Testis (tissue), 2 donors: ENCODE measurements around the gene ANKLE1.

ENCODE experiments used
- POLR2A ChIP-seq: fragments of 450-650 bp; IDR thresholded peaks from one replicate; pipeline ENCODE4 v1.6.1; 2017; ENCODE audit warnings: antibody characterized with exemption, mild to moderate bottlenecking, moderate library complexity
- TF ChIP-seq, protein P1 (sequence below), 3 experiments: fragments of 450-650 bp in 2 of 3; fragments of 200-600 bp in 1 of 3; sonication (generic) in 1 of 3; IDR thresholded peaks; one replicate each; pipeline ENCODE4 v1.5.1; 2016 to 2019; ENCODE audit warnings: antibody characterized with exemption in 3 of 3, mild to moderate bottlenecking in 2 of 3, moderate library complexity in 1 of 3

DNA sequence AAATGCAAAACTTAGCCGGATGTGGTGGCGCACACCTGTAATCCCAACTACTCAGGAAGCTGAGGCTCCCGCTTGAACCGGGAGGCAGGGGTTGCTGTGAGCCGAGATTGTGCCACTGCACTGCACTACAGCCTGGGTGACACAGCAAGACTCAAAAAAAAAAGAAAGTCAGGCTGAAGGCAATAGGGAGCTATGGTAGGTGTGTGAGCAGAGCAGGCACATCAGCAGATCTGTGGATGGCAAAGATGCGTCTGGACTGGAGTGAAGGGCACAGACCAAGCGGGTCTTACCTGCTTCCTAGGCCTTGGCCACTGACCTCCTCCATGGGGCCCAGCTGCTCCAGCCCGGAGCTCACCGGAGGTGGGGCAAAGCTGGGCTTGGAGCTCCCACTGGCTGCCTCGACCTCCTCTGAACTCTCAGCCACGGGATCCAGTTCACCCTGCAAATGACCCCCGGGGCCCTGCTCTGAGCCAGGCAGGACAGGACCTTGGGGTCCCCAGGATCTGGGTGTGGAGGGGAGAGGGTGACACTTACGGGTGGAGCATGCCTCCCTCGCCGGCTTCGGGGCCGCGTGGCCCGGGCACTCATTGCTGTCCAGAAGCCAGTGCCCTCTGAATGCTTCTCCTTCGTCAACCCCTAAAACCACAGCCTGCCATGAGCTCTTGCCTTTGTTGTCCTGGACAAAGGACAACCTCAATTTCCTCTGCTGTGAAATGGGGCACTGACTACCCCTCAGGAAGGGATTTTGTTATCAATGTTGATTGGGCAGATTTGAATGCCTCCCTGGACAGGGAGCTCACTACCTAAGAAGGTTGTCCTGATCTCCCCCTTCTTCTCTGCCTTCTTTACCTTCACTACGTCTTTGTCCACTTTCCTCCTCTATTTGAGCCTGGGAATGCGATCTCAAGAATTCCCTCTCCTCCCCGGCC is 17.7 kb upstream of the ANKLE1 start:
- TF ChIP-seq, protein P1, sequence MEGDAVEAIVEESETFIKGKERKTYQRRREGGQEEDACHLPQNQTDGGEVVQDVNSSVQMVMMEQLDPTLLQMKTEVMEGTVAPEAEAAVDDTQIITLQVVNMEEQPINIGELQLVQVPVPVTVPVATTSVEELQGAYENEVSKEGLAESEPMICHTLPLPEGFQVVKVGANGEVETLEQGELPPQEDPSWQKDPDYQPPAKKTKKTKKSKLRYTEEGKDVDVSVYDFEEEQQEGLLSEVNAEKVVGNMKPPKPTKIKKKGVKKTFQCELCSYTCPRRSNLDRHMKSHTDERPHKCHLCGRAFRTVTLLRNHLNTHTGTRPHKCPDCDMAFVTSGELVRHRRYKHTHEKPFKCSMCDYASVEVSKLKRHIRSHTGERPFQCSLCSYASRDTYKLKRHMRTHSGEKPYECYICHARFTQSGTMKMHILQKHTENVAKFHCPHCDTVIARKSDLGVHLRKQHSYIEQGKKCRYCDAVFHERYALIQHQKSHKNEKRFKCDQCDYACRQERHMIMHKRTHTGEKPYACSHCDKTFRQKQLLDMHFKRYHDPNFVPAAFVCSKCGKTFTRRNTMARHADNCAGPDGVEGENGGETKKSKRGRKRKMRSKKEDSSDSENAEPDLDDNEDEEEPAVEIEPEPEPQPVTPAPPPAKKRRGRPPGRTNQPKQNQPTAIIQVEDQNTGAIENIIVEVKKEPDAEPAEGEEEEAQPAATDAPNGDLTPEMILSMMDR (IDR thresholded peaks at IDR 0.05), result no peak
- TF ChIP-seq POLR2A, result no peak
